Osteocyte (in vitro differentiated cells): Measurements from ENCODE around the gene DNAL1. TPM values are rescaled to one million over a fixed set of nuclear protein-coding genes. Genes with fewer than 3 reads are reported as not detected.

Source experiments
- DNase-seq: peaks from one replicate; pipeline ENCODE4 v3.0.0; 2021; ENCODE audit warnings: mixed read lengths; ENCODE audit not compliant: unreplicated experiment; ENCODE audit errors: extremely low spot score
- H3K27ac Mint-ChIP-seq: one replicate; pipeline ENCODE4 v1.8.0; 2021; ENCODE audit warnings: mild to moderate bottlenecking, mixed read lengths; ENCODE audit not compliant: unreplicated experiment
- H3K27me3 Mint-ChIP-seq: one replicate; pipeline ENCODE4 v1.8.0; 2021; ENCODE audit warnings: mixed read lengths; ENCODE audit not compliant: unreplicated experiment
- H3K36me3 Mint-ChIP-seq: one replicate; pipeline ENCODE4 v1.8.0; 2021; ENCODE audit warnings: mixed read lengths; ENCODE audit not compliant: unreplicated experiment
- H3K4me1 Mint-ChIP-seq: one replicate; pipeline ENCODE4 v1.8.0; 2021; ENCODE audit warnings: mixed read lengths; ENCODE audit not compliant: unreplicated experiment
- H3K4me3 Mint-ChIP-seq: one replicate; pipeline ENCODE4 v1.8.0; 2021; ENCODE audit warnings: mild to moderate bottlenecking, moderate library complexity, mixed read lengths; ENCODE audit not compliant: unreplicated experiment
- H3K9me3 Mint-ChIP-seq: one replicate; pipeline ENCODE4 v1.8.0; 2021; ENCODE audit warnings: mixed read lengths; ENCODE audit not compliant: unreplicated experiment
- CTCF ChIP-seq: fragments of 200-600 bp; sonication (generic); IDR thresholded peaks from 2 replicates; pipeline ENCODE4 v1.5.0; 2021; ENCODE audit warnings: antibody characterized with exemption, mild to moderate bottlenecking, moderate library complexity
- total RNA-seq: library from RNA; stranded (reverse); gene quantifications from 2 replicates; pipeline ENCODE4 v1.2.1, GENCODE V29; 2021

The DNAL1 gene
- total RNA-seq, 1 donor from 2014 or later, result 12.5 TPM

- no peak for DNase-seq
- peak overlapping the region; percentile 78 for H3K27ac Mint-ChIP-seq
- no peaks in the 10 kb centered on the region for H3K27me3 Mint-ChIP-seq
- H3K4me3 Mint-ChIP-seq, result no peak overlapping the region
- TF ChIP-seq CTCF, result no peak
- no peaks in the 10 kb centered on the region for H3K9me3 Mint-ChIP-seq
- H3K36me3 Mint-ChIP-seq, result peaks cover 54% of the 10 kb centered on the region
- peaks cover 54% of the 10 kb centered on the region for H3K4me1 Mint-ChIP-seq
Observed at GRCh38 chr14:73719361-73719760, 74.6 kb downstream of the DNAL1 start.

DNA sequence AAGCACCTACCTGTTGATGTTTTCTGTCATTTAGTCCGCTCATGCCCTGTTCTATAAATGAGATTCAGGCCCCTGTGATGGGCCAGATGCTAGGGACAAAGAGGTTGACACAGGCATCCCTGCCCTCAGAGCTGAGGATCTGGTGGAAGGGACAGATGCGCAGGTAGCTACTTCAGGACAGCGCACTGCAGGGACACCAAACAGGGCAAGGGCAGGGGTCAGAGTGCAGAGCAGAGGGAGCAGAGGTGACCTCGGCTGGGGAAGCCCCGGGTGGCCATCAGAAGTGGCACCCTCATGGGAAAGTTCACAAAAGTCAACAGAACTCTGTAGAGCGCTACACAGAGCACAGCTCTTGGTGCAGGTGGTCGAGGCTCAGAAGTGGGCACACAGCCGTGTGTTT lies 75.0 kb downstream of the DNAL1 start:
- H3K4me1 Mint-ChIP-seq, result peaks cover 54% of the 10 kb centered on the region
- no peaks in the 10 kb centered on the region for H3K27me3 Mint-ChIP-seq
- H3K27ac Mint-ChIP-seq, result no peak overlapping the region
- DNase-seq, result no peak
- H3K36me3 Mint-ChIP-seq, result peaks cover 54% of the 10 kb centered on the region
- H3K9me3 Mint-ChIP-seq, result no peaks in the 10 kb centered on the region
- no peak overlapping the region for H3K4me3 Mint-ChIP-seq
- TF ChIP-seq CTCF, result no peak

DNA sequence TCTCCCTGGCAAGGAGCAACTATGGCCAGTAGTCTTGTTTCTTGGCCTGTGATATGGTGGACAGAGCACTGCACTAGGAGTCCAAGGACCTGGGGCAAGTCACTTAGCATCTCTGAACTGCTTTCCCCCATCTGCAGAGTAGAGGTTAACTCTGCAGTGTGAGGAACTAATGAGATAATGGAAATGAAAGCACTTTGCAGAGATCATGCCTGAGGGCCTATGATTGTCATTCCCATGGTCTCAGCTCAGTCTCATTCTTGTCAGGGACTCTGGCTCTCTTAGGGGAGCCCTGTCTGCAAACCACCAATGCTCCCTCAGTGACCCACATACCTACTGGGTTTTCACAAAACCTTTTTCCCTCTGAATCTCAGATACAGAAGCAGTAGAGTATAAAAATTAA lies 75.8 kb downstream of the DNAL1 start:
- no peak for DNase-seq
- Mint-ChIP-seq H3K4me3 (no peak overlapping the region), H3K27me3 (no peaks in the 10 kb centered on the region), H3K4me1 (peaks cover 60% of the 10 kb centered on the region), H3K9me3 (no peaks in the 10 kb centered on the region), H3K27ac (no peak overlapping the region), H3K36me3 (peaks cover 49% of the 10 kb centered on the region)
- TF ChIP-seq CTCF, result no peak

- Mint-ChIP-seq H3K27ac (peak overlapping the region; percentile 18), H3K36me3 (peaks cover 50% of the 10 kb centered on the region), H3K4me1 (peaks cover 66% of the 10 kb centered on the region), H3K4me3 (no peak overlapping the region), H3K27me3 (no peaks in the 10 kb centered on the region), H3K9me3 (no peaks in the 10 kb centered on the region)
- DNase-seq, result no peak
- TF ChIP-seq CTCF, result no peak
Observed at GRCh38 chr14:73721101-73721821, 76.5 kb downstream of the DNAL1 start.

GRCh38 chr14:73722581-73722980 lies 77.8 kb downstream of the DNAL1 start:
- Mint-ChIP-seq H3K36me3 (peaks cover 51% of the 10 kb centered on the region), H3K4me1 (peaks cover 69% of the 10 kb centered on the region), H3K4me3 (no peak overlapping the region), H3K27me3 (no peaks in the 10 kb centered on the region), H3K27ac (peak overlapping the region; percentile 94), H3K9me3 (no peaks in the 10 kb centered on the region)
- DNase-seq, result no peak
- no peak for TF ChIP-seq CTCF
